ENCODE measurements around the gene RGS17.

The RGS17 gene

GRCh38 chr6:152957796-152958195, 173.3 kb downstream of the RGS17 start:
- TF ChIP-seq CTCF (IDR thresholded peaks at IDR 0.05; ENCODE audit: low read depth, low read length, missing control alignments) = no peak
- no peak overlapping the region for H3K4me3 ChIP-seq (ENCODE audit: low read depth, low read length)

More at GRCh38 chr6:152957796-152958195, 173.3 kb downstream of the RGS17 start:
- no peak for DNase-seq (ENCODE audit: low read depth)
